GM12873 (cell line): Measurements from ENCODE around the gene CGREF1.

Experiments
- CTCF ChIP-seq: IDR thresholded peaks from 2 replicates; pipeline ENCODE4 v1.5.1; 2012; ENCODE audit warnings: low read depth, mild to moderate bottlenecking, moderate library complexity, low read length, control low read depth; ENCODE audit not compliant: insufficient read depth; ENCODE audit errors: missing control alignments

The CGREF1 gene

GRCh38 chr2:27136751-27137150 lies 17.8 kb upstream of the CGREF1 start:
- TF ChIP-seq CTCF = no peak

GRCh38 chr2:27135478-27135955 lies 16.6 kb upstream of the CGREF1 start:
- TF ChIP-seq CTCF = no peak

- no peak for TF ChIP-seq CTCF
These were observed 16.0 kb upstream of the CGREF1 start for GRCh38 chr2:27134781-27135477.

- peak; percentile 53 for TF ChIP-seq CTCF
These were observed 15.2 kb upstream of the CGREF1 start, which contains the start of gene PREB for GRCh38 chr2:27133905-27134780. Gene PREB, minus strand, starts transcription at chr2:27134636. Its CDS starts 215 bp downstream, at chr2:27134421.

- no peak for TF ChIP-seq CTCF
These were observed 14.4 kb upstream of the CGREF1 start for GRCh38 chr2:27133195-27133875.

DNA sequence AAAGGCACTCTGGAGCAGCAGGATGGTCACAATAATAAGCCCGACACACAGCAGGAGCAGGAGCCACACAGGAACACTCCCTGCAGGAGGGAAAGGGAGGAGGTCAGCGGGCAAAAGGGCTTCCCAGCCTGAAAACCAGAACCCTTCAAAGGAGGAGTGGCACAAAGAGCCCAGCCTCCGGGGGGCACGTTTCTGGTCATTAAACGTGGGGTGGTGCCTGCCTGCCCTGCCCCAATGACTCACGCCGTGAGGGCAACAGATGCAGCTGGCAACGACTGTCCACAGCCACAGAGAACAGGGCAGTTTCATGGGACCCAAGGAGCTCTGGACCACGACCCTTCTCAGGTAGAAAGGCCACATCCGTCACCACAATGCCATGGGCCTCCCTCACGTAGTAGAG lies 12.5 kb upstream of the CGREF1 start:
- no peak for TF ChIP-seq CTCF

DNA sequence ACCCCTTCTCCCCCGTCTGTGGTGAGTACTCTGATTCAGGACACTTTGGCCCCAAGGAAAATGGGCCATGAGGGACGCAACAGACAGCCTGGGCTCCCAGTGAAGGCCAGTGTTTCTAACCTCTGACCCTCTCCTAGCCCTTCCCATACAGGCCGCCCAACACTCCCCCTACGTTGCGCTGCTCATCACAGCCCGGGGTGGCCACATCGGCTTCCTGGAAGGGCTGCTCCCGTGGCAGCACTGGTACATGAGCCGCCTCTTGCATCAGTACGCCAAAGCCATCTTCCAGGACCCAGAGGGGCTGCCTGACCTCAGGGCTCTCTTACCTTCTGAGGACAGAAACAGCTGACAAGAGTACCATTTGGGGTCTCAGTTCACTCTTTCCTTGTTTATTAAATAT lies 11.5 kb upstream of the CGREF1 start:
- no peak for TF ChIP-seq CTCF
